ENCODE results near the gene GP9. TPM values are rescaled to one million over a fixed set of nuclear protein-coding genes. Genes with fewer than 3 reads are reported as not detected.
A peak's percentile ranks its signal among the peaks of the same experiment; 100 is the strongest.

GP9 gene
- total RNA-seq, 4 donors from 2014 or later: 0.64 to 1.2 TPM; not detected in 2

- Histone ChIP-seq H3K4me3 (no peak overlapping the region), H3K9me3 (no peaks in the 10 kb centered on the region), H3K27me3 (no peaks in the 10 kb centered on the region), H3K4me1 (peaks cover 23 to 69% (median 50%) of the 10 kb centered on the region in 4 donors), H3K27ac (peak overlapping the region; percentile 82 to 88 (median 84)), H3K36me3 (no peaks in the 10 kb centered on the region)
- peak; percentile 56 for DNase-seq
- intact Hi-C loops (cut with DNase I; ENCODE audit: low total_unique reads) (loop anchor here (10.0 kb wide), 1 partner anchor 192 kb away; the partner anchor contains the start of gene COPG1), in situ Hi-C loops (cut with MboI; ENCODE audit: low pct_ligation_motif_present in 1 of 4, low pct_unique_long_range_greater_than_20kb in 1 of 4, low sequenced_read_pairs in 3 of 4) (loop anchor here in 1 of 4 donors (10.0 kb wide), 1 partner anchor 192 kb away; the partner anchor contains the start of gene COPG1)
- no peak for TF ChIP-seq POLR2AphosphoS5 (IDR thresholded peaks at IDR 0.05)
- TF ChIP-seq EP300 (IDR thresholded peaks at IDR 0.05; ENCODE audit: low read depth): no peak
- no peak for TF ChIP-seq CTCF (IDR thresholded peaks at IDR 0.05)
- no peak for TF ChIP-seq POLR2A (IDR thresholded peaks at IDR 0.05)
- WGBS, 2 donors (ENCODE audit: low coverage in 1 of 2): 41% methylated on average over 6 of the region's 6 CpGs; no CpG with 5 or more reads in 1 of the 2 donors
Measured at GRCh38 chr3:129052675-129053074, 7.9 kb upstream of the GP9 start.

- peaks cover 31 to 87% (median 59%) of the 10 kb centered on the region in 4 donors for H3K4me1 ChIP-seq
- H3K27ac ChIP-seq: peak overlapping the region; percentile 82 to 88 (median 84)
- H3K9me3 ChIP-seq: no peaks in the 10 kb centered on the region
- DNase-seq: no peak
- in situ Hi-C loops (cut with MboI; ENCODE audit: low pct_ligation_motif_present in 1 of 4, low pct_unique_long_range_greater_than_20kb in 1 of 4, low sequenced_read_pairs in 3 of 4) (loop anchor here in 1 of 4 donors (10.0 kb wide), 1 partner anchor 190 kb away; the partner anchor contains the start of gene COPG1), intact Hi-C loops (cut with DNase I; ENCODE audit: low total_unique reads) (loop anchor here (10.0 kb wide), 1 partner anchor 190 kb away; the partner anchor contains the start of gene COPG1)
- H3K4me3 ChIP-seq: no peak overlapping the region
- no peak for TF ChIP-seq POLR2A (IDR thresholded peaks at IDR 0.05)
- no peak for TF ChIP-seq POLR2AphosphoS5 (IDR thresholded peaks at IDR 0.05)
- no peak for TF ChIP-seq EP300 (IDR thresholded peaks at IDR 0.05; ENCODE audit: low read depth)
- no peak for TF ChIP-seq CTCF (IDR thresholded peaks at IDR 0.05)
- H3K27me3 ChIP-seq: no peaks in the 10 kb centered on the region
- 35 to 65% methylated on average over 3 of the region's 3 CpGs for WGBS, 2 donors (ENCODE audit: low coverage in 1 of 2)
- H3K36me3 ChIP-seq: no peaks in the 10 kb centered on the region
Measured at GRCh38 chr3:129054605-129055104, 5.9 kb upstream of the GP9 start.

GRCh38 chr3:129056451-129057173 lies 4.0 kb upstream of the GP9 start:
- Histone ChIP-seq H3K4me1 (peaks cover 29 to 77% (median 52%) of the 10 kb centered on the region in 4 donors), H3K27me3 (no peaks in the 10 kb centered on the region), H3K4me3 (no peak overlapping the region), H3K36me3 (no peaks in the 10 kb centered on the region), H3K9me3 (no peaks in the 10 kb centered on the region), H3K27ac (peak overlapping the region; percentile 82 to 88 (median 84))
- TF ChIP-seq EP300 (IDR thresholded peaks at IDR 0.05; ENCODE audit: low read depth) (no peak), POLR2A (IDR thresholded peaks at IDR 0.05) (no peak), POLR2AphosphoS5 (IDR thresholded peaks at IDR 0.05) (no peak), CTCF (IDR thresholded peaks at IDR 0.05) (no peak)
- intact Hi-C loops (cut with DNase I; ENCODE audit: low total_unique reads): loop anchor here (10.0 kb wide), 1 partner anchor 188 kb away; the partner anchor contains the start of gene COPG1
- 42 to 55% methylated on average over 3 to 9 of the region's 9 CpGs for WGBS, 2 donors (ENCODE audit: low coverage in 1 of 2)
- in situ Hi-C loops (cut with MboI; ENCODE audit: low pct_ligation_motif_present in 1 of 4, low pct_unique_long_range_greater_than_20kb in 1 of 4, low sequenced_read_pairs in 3 of 4): loop anchor here in 1 of 4 donors (10.0 kb wide), 1 partner anchor 188 kb away; the partner anchor contains the start of gene COPG1
- no peak for DNase-seq

- H3K4me3 ChIP-seq: no peak overlapping the region
- in situ Hi-C loops (cut with MboI; ENCODE audit: low pct_ligation_motif_present in 1 of 4, low pct_unique_long_range_greater_than_20kb in 1 of 4, low sequenced_read_pairs in 3 of 4): loop anchor here in 1 of 4 donors (10.0 kb wide), 1 partner anchor 188 kb away; the partner anchor contains the start of gene COPG1
- 93 to 100% methylated on average over 3 to 4 of the region's 4 CpGs for WGBS, 2 donors (ENCODE audit: low coverage in 1 of 2)
Measured at GRCh38 chr3:129057249-129057648, 3.3 kb upstream of the GP9 start.

More at GRCh38 chr3:129057249-129057648, 3.3 kb upstream of the GP9 start:
- no peaks in the 10 kb centered on the region for H3K36me3 ChIP-seq
- no peaks in the 10 kb centered on the region for H3K27me3 ChIP-seq
- H3K9me3 ChIP-seq: no peaks in the 10 kb centered on the region
- intact Hi-C loops (cut with DNase I; ENCODE audit: low total_unique reads): loop anchor here (10.0 kb wide), 1 partner anchor 188 kb away; the partner anchor contains the start of gene COPG1
- H3K27ac ChIP-seq: peak overlapping the region in 3 of 4 donors; percentile 82 to 88 (median 86)
- no peak for DNase-seq
- peaks cover 23 to 70% (median 47%) of the 10 kb centered on the region in 4 donors for H3K4me1 ChIP-seq
- TF ChIP-seq POLR2A (IDR thresholded peaks at IDR 0.05) (no peak), POLR2AphosphoS5 (IDR thresholded peaks at IDR 0.05) (no peak), EP300 (IDR thresholded peaks at IDR 0.05; ENCODE audit: low read depth) (no peak), CTCF (IDR thresholded peaks at IDR 0.05) (no peak)
